GM12878 (cell line): Measurements from ENCODE around the gene CTNNA3.

ENCODE experiments used
- NFYB ChIP-seq: IDR thresholded peaks from 2 replicates; pipeline ENCODE4 v1.6.1; 2011; ENCODE audit warnings: low read depth, mild to moderate bottlenecking, low read length, improper control_type of control experiment, moderate library complexity; ENCODE audit not compliant: insufficient read depth
- POLR2A ChIP-seq: IDR thresholded peaks from 2 replicates; pipeline ENCODE4 v1.6.1; 2011; ENCODE audit warnings: low read depth, mild to moderate bottlenecking, low read length

GRCh38 chr10:67385566-67385965 lies 310.4 kb downstream of the CTNNA3 start:
- no peak for TF ChIP-seq NFYB
- TF ChIP-seq POLR2A, result no peak
